GM19025 (cell line): ENCODE data around the gene MEI4.

Experiments
- ATAC-seq: cut with Tn5 transposase; IDR thresholded peaks from one replicate; pipeline ENCODE4 v1.9.1; 2021; ENCODE audit warnings: mild to moderate bottlenecking, low read depth, moderate library complexity; ENCODE audit not compliant: unreplicated experiment

MEI4 gene

DNA sequence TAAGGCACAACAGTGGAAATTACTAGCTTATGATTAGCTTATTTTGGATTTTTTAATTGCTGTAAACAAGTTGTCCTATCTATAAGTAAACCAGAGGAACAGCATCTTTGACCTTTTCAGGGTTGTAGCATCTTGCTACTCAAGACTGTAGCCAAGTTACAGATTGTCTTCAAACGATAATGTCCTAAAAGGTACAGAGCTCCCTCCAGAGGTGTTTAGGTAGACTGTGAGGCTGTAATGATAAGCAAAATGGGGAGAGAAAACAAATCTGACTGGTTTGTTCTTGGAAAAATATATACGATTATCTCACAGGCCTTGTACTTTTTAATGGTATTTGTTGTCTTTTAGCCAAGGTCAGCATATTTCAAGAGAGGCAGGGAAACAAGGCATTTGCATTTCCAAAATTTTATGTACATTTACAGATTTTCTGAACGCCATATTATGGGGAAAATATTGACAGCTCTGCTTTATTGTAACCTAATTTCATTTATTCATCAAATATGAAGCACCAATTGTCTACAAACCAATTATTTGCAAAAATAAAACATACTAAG lies 273.4 kb downstream of the MEI4 start:
- no peak for ATAC-seq

DNA sequence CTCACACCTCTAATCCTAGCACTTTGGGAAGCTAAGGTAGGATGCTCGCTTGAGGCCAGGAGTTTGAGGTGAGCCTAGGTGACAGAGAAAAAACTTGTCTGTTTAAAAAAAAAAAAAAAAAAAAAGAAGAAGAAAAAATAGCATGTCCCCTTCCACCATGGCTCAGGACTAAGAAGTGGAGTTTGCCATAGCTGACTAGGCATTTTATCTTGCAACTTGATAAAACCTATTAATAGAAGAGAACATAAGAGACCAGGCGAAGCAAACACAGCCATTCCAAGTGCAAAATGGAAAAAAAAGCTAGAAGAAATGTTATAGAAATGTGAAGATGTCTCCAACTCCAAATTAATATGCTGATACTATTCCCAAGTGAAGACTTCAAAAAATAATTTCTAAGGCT lies 277.5 kb downstream of the MEI4 start:
- ATAC-seq = no peak

GRCh38 chr6:77930952-77931351 lies 278.1 kb downstream of the MEI4 start:
- ATAC-seq = no peak

- ATAC-seq = no peak
These were observed 309.2 kb downstream of the MEI4 start for GRCh38 chr6:77962070-77962469.

GRCh38 chr6:77965449-77965848 lies 312.6 kb downstream of the MEI4 start:
- no peak for ATAC-seq

DNA sequence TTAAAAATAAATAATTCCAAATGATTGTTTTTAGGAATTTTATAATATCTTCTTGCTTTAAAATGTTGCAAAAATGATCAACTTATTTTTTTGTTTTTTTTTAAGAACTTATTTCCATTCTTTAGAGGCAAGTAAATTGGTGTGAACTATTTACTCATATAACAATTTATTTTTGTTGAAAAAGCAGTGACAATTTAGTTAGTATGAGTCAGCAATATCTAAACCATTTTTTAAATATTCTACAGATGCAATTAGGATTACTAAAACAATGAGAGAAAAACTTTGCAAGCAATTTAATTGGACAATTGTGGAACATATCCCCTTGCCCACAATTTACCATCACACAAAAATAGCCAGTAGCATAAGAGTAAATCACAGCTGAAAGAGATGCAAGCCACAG lies 319.5 kb downstream of the MEI4 start:
- ATAC-seq = no peak
